Cortex of kidney (tissue), 1 donor: Measurements from ENCODE around the gene MICAL1.
"Not testable (repeated sequence)": the region's sequence is repeated elsewhere in the genome, so short reads cannot be mapped to it uniquely, and the experiment has no call there.

Experiments used
- DNase-seq: peaks from one replicate; lab custom pipeline; 2025; lab: John Stamatoyannopoulos, UW

Gene MICAL1

DNA sequence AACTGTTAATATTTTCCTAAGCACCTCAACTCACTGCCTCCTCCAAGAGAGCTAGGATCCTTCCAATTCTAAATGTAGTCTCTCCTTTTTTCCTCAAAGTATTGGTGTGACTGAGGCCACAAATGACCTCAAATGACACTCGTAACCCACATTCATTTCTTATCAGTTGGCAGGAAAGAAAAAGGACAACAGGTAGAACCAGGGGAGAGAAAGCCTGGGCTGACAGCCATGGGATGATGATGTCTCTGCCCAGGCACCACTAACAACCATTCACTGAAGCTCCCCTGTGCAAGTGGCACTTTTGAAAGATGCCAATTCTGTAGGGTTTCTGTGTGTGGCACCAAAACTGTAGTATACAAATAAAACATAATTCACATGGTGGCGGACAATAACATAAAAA, 20.1 kb upstream of the MICAL1 start:
- no peak for DNase-seq

DNA sequence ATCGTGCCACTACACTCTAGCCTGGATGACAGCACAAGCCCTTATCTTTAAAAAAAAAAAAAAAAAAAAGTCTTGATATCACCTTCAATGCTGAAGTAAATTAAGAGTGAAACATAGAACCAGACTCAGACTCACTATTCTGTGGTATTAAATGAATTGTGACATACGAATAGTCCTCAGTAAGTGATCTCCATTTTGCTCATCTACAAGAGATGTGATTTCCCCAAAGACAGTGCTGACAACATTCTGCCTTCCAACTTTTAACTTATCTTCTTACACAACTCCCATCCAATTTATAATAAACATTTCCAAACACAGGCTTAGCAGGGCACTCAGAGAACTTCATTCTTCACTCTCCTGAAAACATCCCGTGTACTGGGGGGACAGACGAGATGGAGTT, 19.4 kb upstream of the MICAL1 start:
- DNase-seq = no peak

- no peak for DNase-seq
These were observed 17.5 kb upstream of the MICAL1 start for GRCh38 chr6:109473120-109473519.

GRCh38 chr6:109472132-109472995, 16.8 kb upstream of the MICAL1 start:
- no peak for DNase-seq

DNA sequence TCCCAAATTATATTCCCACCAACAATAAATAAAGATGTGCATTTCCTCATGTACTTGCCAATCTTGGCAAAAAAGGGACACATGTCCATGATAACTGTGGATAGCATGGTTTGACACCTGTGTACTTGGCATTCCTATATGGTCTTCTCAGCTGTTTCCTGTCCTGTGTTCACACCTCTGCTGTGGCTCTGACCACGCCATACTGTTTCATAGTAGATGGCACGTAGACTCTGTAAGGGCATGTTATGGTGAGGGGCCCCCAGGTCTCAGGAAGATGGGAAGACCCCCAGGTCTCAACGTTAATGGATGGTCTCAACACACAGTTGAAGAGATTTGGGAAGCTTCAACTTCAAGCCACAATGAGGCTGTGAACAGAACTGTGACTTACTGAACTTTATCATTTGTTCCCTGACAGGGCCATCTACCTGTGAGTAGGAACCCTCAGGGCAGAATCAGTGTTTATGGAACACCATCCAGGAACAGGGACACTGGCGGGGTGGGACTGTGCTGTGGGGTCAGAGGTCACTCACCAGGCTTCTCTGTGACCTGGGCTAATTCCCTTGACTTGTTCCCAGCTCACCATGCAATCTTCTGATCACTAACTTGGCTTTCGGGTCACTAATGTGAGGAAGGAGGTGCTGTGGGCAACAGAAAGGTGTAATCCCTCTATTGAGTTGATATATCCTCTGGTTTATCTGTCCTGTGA, 15.7 kb upstream of the MICAL1 start:
- DNase-seq = no peak

DNA sequence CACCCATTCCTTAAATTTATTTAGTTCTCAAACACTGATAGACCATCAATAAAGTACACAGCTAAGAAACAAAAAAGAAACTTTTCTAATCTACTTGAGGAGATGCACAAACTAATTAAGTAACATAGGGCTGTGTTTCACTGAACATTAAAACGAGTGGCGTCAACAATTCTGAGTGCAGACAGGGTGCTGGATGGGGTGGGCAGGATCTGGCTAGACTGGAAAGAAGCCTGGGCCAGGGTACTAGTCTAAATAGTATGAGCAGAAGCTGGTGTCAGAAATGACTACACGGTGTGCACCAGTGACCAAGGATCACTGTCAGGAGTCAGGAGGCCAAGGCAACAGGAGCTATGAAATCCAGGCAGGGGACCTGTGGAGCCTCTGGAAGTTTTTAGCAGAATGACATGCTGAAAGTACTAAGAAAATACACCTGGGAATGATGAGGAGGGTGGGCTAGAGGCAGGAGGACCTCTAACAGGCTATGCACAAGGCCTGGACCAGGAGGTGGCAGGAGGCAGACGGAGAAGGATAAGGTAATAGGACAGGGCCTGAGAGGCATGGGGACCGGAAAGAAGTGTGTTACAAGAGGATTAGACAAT, 14.1 kb upstream of the MICAL1 start:
- DNase-seq = no peak

- DNase-seq = no peak
These were observed 12.1 kb upstream of the MICAL1 start for GRCh38 chr6:109467696-109468095.

DNA sequence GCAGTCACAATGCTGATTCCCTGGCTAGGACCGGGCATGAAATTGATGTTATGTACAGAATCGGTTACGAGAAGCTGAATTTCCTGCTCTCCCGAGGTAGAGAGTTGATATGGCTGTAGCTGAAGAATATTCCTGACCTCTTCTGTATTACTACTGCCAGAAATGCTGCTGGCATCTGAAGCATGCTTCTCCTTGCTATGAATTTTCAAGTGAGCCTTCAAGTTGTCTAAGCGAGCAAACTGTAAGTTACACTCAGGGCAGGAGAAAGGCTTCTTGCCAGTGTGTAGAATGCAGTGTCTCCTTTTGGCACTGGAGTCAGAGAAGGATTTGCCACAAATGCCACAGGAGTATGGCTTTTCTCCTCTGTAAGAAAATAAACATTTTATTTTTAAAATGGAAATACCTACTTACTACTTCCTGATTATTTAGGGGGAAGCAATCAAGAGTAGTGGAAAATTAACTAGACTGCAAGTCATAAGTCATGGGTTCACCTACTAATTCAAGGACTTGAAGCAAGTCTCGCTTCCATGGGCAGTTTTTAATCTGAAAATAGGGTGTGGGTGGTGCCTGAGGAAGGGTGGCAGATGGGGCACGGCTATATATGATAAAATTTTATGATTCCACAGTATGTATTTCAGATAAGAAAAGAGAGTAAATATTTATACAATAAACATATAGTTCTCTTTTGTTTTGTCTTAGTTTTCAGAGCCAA, 10.8 kb upstream of the MICAL1 start:
- no peak for DNase-seq

DNA sequence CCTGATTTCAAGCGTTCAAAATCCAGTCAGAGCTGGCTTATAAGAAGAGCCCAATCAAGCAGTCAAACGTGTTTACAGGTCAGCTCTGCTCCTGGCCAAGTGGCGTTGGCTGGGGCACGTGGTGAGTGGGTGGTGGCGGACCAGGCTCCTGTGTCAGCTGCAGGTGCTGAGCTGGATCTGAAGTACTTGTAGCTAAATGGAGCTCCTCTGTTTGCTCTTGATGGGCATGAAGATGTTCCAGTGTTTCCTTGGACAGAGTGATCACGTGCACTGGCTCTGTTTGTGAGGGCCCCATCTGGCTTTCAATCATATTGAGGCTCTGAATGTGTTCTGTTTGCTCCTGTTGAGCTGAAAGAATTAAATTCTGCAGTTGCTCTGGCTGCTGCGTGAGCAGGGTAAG, 10.2 kb upstream of the MICAL1 start:
- no peak for DNase-seq

GRCh38 chr6:109461733-109462526, 6.4 kb upstream of the MICAL1 start:
- DNase-seq = no peak

DNA sequence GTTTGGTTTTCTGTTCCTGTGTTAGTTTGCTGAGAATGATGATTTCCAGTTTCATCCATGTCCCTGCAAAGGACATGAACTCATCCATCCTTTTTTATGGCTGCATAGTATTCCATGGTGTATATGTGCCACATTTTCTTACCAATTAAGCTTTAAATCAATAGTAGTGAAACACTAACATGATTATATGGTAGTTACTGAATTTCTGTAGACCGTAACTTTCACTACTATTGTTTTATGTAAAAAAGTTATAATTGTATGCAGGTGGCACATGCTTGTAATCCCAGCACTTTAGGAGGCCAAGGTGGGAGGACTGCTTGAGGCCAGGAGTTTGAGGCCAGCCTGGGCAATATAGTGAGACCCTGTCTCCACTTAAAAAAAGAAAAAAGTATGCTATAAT, 5.6 kb upstream of the MICAL1 start:
- DNase-seq = not testable (repeated sequence)

DNA sequence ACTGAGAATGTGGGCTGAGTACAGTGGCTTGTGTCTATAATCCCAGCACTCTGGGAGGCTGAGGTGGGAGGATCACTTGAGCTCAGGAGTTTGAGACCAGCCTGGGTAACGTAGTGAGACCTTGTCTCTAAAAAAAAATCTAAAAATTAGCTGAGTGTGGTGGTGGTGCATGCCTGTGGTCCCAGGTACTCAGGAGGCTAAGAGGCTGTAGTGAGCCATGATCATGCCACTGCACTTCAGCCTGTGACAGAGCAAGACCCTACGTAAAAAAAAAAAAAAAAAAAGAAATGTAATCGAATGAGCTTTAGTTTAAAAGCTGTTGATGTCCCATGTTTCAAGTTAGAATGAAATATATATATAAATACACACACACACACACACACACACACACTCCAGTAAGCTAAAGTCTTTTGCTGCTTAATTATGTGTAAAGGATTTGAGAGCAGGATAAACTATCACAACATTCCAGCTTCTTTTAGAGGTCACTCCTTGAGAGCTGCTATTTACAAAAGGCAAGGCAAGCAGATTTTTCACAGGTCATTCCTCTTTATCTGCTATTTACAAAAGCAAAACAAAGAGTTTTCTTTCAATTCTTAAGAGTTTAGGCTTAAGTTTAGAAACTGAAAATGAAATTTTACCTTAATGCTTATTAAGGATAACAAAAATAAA, 4.7 kb upstream of the MICAL1 start:
- DNase-seq = no peak

GRCh38 chr6:109458774-109459531, 3.4 kb upstream of the MICAL1 start:
- no peak for DNase-seq

- DNase-seq = no peak
These were observed 2.0 kb upstream of the MICAL1 start for GRCh38 chr6:109457562-109457996.

GRCh38 chr6:109456710-109457561, 1.4 kb upstream of the MICAL1 start:
- no peak for DNase-seq

GRCh38 chr6:109456111-109456583, 575 bp upstream of the MICAL1 start:
- DNase-seq = no peak

DNA sequence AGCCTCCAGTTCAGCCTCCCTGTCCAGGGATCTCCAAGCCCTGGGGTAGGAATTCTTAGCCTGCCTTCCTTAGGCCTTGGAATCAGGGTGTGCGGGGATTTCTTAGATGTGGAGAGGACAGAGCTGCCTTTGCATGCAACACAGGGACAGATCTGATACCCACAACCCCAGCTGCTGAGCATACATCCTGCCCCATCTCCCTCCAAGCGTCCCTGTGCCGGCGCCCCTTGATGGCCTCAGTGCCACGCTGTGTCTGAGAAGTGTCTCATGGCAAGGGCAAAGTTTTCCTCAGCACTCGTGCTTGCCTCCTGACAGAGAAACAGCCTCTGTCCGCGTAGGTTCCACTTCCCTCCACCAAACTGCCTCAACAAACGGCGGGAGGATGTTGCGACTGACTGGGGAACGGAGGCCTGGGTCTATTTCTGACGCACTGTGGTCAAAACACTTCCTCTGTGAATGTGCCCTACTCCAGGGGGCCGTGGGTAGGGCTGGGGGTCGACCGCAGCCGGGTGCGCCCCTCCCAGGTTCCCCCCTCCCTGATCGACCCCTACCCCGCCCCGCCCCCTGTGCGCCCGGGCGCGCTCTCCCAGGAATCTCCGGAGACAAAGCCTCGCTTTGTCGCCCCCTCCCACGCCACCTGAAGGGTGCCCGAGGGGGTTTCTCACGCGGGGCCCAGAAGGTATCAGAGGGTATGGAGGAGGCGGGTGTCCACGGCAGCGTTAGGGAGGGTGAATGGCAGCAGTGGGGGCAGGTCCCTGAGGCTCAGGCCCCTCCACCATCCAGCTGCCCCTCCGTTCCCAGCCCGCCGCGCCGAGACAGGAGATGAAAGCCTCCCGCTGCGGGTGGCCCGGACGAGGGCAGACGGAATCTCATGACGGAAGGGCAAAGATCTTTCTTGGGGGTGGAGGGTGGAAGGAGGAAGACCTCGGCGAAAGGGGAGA, 806 bp downstream of the MICAL1 start:
- no peak for DNase-seq
